H1 (cell line): Measurements from ENCODE around the gene FAM216A. TPM values are rescaled to one million over a fixed set of nuclear protein-coding genes. Genes with fewer than 3 reads are reported as not detected.

Experiments used
- CTCF ChIA-PET: fragments of 300-600 bp; sonication (Branson Sonifier 250); formaldehyde crosslinking; loops from one replicate; lab custom pipeline; 2021; ENCODE audit not compliant: partially characterized antibody; lab: Charles Lee
- POLR2A ChIA-PET: fragments of 300-600 bp; sonication (Branson Sonifier 250); formaldehyde crosslinking; loops from one replicate; lab custom pipeline; 2021; ENCODE audit warnings: inconsistent platforms; ENCODE audit not compliant: partially characterized antibody; lab: Charles Lee
- DNase-seq, 2 experiments: peaks; one replicate each; pipeline versions ENCODE4 v3.0.0 to v3.0.0-alpha.2; 2010 to 2022; ENCODE audit warnings: low spot score in 2 of 2, low read depth in 1 of 2, mixed read lengths in 1 of 2
- FAIRE-seq: peaks from 2 replicates; lab custom pipeline; 2011; peaks lifted over from hg19 to GRCh38; lab: Jason Lieb, UNC
- H2AFZ ChIP-seq: 2 replicates; pipeline ENCODE4 v1.8.1; 2012; ENCODE audit warnings: low read length, inconsistent platforms
- H2AK5ac ChIP-seq: 2 replicates; pipeline ENCODE4 v1.6.1; 2013; ENCODE audit warnings: low read depth, low read length
- H2BK120ac ChIP-seq: replicated peaks from 2 replicates; pipeline ENCODE3; 2013; ENCODE audit warnings: low read depth, low read length, inconsistent platforms
- H2BK12ac ChIP-seq: 2 replicates; pipeline ENCODE4 v1.6.1; 2013; ENCODE audit warnings: low read depth, low read length
- H2BK15ac ChIP-seq: 2 replicates; pipeline ENCODE4 v1.6.1; 2013; ENCODE audit warnings: low read length
- H2BK20ac ChIP-seq: 2 replicates; pipeline ENCODE4 v1.6.1; 2013; ENCODE audit warnings: low read length
- H2BK5ac ChIP-seq: 2 replicates; pipeline ENCODE4 v1.6.1; 2013; ENCODE audit warnings: low read depth, low read length
- H3K14ac ChIP-seq: 2 replicates; pipeline ENCODE4 v1.6.1; 2013; ENCODE audit warnings: inconsistent platforms; ENCODE audit not compliant: insufficient read length
- H3K18ac ChIP-seq: 2 replicates; pipeline ENCODE4 v1.6.1; 2013; ENCODE audit warnings: low read length; ENCODE audit errors: extremely low read depth
- H3K23ac ChIP-seq: 2 replicates; pipeline ENCODE4 v1.6.1; 2013; ENCODE audit warnings: inconsistent platforms; ENCODE audit not compliant: insufficient read length
- H3K23me2 ChIP-seq: 2 replicates; pipeline ENCODE4 v1.6.1; 2013; ENCODE audit warnings: low read depth, low read length
- H3K27ac ChIP-seq: 2 replicates; pipeline ENCODE4 v1.6.1; 2011; ENCODE audit warnings: low read depth, low read length, inconsistent platforms
- H3K27me3 ChIP-seq, 4 experiments: replicated peaks in 1 of 4; 1 replicate in 1 of 4; 2 replicates in 3 of 4; pipeline versions ENCODE4 v1.6.1 to v1.8.1; 2011 to 2013; ENCODE audit warnings: low read length in 3 of 4, mild to moderate bottlenecking in 3 of 4, inconsistent platforms in 2 of 4, mixed read lengths in 2 of 4, moderate library complexity in 1 of 4; ENCODE audit not compliant: control insufficient read depth in 3 of 4, insufficient read depth in 3 of 4; ENCODE audit errors: extremely low read depth in 1 of 4
- H3K36me3 ChIP-seq, 4 experiments: 2 replicates each; pipeline versions ENCODE4 v1.6.1 to v1.8.1; 2011 to 2013; ENCODE audit warnings: mild to moderate bottlenecking in 4 of 4, low read length in 3 of 4, moderate library complexity in 2 of 4, control low read depth in 1 of 4, inconsistent platforms in 1 of 4; ENCODE audit not compliant: insufficient read depth in 4 of 4, control insufficient read depth in 2 of 4
- H3K4ac ChIP-seq: replicated peaks from 2 replicates; pipeline ENCODE3; 2013; ENCODE audit warnings: low read length, low read depth, mixed read lengths, inconsistent platforms; ENCODE audit not compliant: insufficient read length
- H3K4me1 ChIP-seq, 4 experiments: replicated peaks in 1 of 4; 1 replicate in 1 of 4; 2 replicates in 3 of 4; pipeline versions ENCODE4 v1.6.1 to v1.8.1; 2011 to 2013; ENCODE audit warnings: low read length in 3 of 4, inconsistent platforms in 2 of 4, mixed read lengths in 1 of 4; ENCODE audit not compliant: insufficient read depth in 4 of 4, control insufficient read depth in 3 of 4
- H3K4me2 ChIP-seq, 2 experiments: 2 replicates each; pipeline versions ENCODE4 v1.6.1 to v1.8.1; 2011 to 2013; ENCODE audit warnings: low read depth in 2 of 2, low read length in 2 of 2, control low read depth in 1 of 2, inconsistent platforms in 1 of 2, mild to moderate bottlenecking in 1 of 2; ENCODE audit not compliant: insufficient read depth in 1 of 2
- H3K4me3 ChIP-seq, 4 experiments: fragments of 200-600, 300-600 bp in 1 of 4; sonication (generic), shearing (Covaris generic), sonication (Bioruptor Twin) in 1 of 4; 2 replicates each; pipeline versions ENCODE4 v1.5.1 to v1.8.1; 2011 to 2016; ENCODE audit warnings: low read length in 4 of 4, low read depth in 3 of 4, control low read depth in 2 of 4, inconsistent platforms in 2 of 4, mild to moderate bottlenecking in 2 of 4, mixed read lengths in 1 of 4, moderate library complexity in 1 of 4; ENCODE audit not compliant: insufficient read depth in 2 of 4; ENCODE audit errors: extremely low read depth in 1 of 4
- H3K56ac ChIP-seq: replicated peaks from 2 replicates; pipeline ENCODE3; 2013; ENCODE audit warnings: low read depth, mild to moderate bottlenecking, mixed read lengths, low read length, inconsistent platforms; ENCODE audit not compliant: insufficient read length
- H3K79me1 ChIP-seq: 2 replicates; pipeline ENCODE4 v1.6.1; 2013; ENCODE audit warnings: low read depth, low read length, control low read depth
- H3K79me2 ChIP-seq, 2 experiments: 2 replicates each; pipeline versions ENCODE4 v1.6.1 to v1.8.1; 2012 to 2013; ENCODE audit warnings: low read length in 2 of 2, mild to moderate bottlenecking in 2 of 2, inconsistent platforms in 1 of 2; ENCODE audit not compliant: insufficient read depth in 2 of 2, control insufficient read depth in 1 of 2
- H3K9ac ChIP-seq, 4 experiments: replicated peaks in 1 of 4; 1 replicate in 1 of 4; 2 replicates in 3 of 4; pipeline versions ENCODE4 v1.6.1 to v1.8.1; 2011 to 2013; ENCODE audit warnings: low read depth in 3 of 4, low read length in 3 of 4, control low read depth in 2 of 4, mild to moderate bottlenecking in 2 of 4, moderate library complexity in 2 of 4, inconsistent platforms in 1 of 4; ENCODE audit errors: extremely low read depth in 1 of 4
- H3K9me3 ChIP-seq, 2 experiments: 2 replicates each; pipeline versions ENCODE4 v1.6.1 to v1.8.1; 2012 to 2013; ENCODE audit warnings: mild to moderate bottlenecking in 2 of 2, moderate library complexity in 2 of 2, control low read depth in 1 of 2, inconsistent platforms in 1 of 2, low read depth in 1 of 2, low read length in 1 of 2, mixed read lengths in 1 of 2; ENCODE audit not compliant: insufficient read depth in 2 of 2
- H4K20me1 ChIP-seq, 2 experiments: replicated peaks in 1 of 2; 2 replicates each; pipeline versions ENCODE3 to v1.8.1; 2011 to 2013; ENCODE audit warnings: inconsistent platforms in 2 of 2, low read length in 2 of 2, mild to moderate bottlenecking in 1 of 2; ENCODE audit not compliant: insufficient read depth in 2 of 2, control insufficient read depth in 1 of 2
- H4K5ac ChIP-seq: 2 replicates; pipeline ENCODE4 v1.6.1; 2013; ENCODE audit warnings: low read length, low read depth, mixed read lengths, inconsistent platforms; ENCODE audit not compliant: insufficient read length
- H4K8ac ChIP-seq: 2 replicates; pipeline ENCODE4 v1.8.0; 2013; ENCODE audit warnings: mild to moderate bottlenecking, moderate library complexity, low read length, inconsistent platforms; ENCODE audit not compliant: insufficient read depth; ENCODE audit errors: extremely low read depth
- H4K91ac ChIP-seq: replicated peaks from 2 replicates; pipeline ENCODE3; 2013; ENCODE audit warnings: low read length, mixed read lengths, inconsistent platforms; ENCODE audit not compliant: insufficient read length
- HDAC6 ChIP-seq: IDR thresholded peaks from one replicate; pipeline ENCODE4 v1.7.1; 2012; ENCODE audit warnings: low read depth, mild to moderate bottlenecking, inconsistent platforms, low read length, moderate library complexity
- SIN3A ChIP-seq, 2 experiments: IDR thresholded peaks in 1 of 2; conservative IDR thresholded peaks in 1 of 2; 2 replicates each; pipeline ENCODE4 v1.6.1; 2011 to 2012; ENCODE audit warnings: low read length in 2 of 2, improper control_type of control experiment in 1 of 2, low read depth in 1 of 2, mild to moderate bottlenecking in 1 of 2
- SIRT6 ChIP-seq: IDR thresholded peaks from one replicate; pipeline ENCODE4 v1.7.1; 2012; ENCODE audit warnings: low read length, inconsistent platforms
- whole genome bisulfite sequencing, 2 experiments: shearing (Covaris generic) in 1 of 2; methylation state at CpG; one replicate each; pipeline versions ENCODE4 v1.1.6 to v1.1.7; 2013 to 2015; ENCODE audit warnings: low lambda C conversion rate in 2 of 2, mixed read lengths in 2 of 2, inconsistent platforms in 1 of 2, low coverage in 1 of 2, missing lambda C conversion rate in 1 of 2; ENCODE audit not compliant: insufficient replicate concordance in 2 of 2, insufficient coverage in 1 of 2, insufficient read length in 1 of 2; ENCODE audit errors: extremely low coverage in 1 of 2, missing lambda C conversion rate in 1 of 2; 5-methylcytosine and 5-hydroxymethylcytosine counted together
- polyA plus RNA-seq, 7 experiments: library from polyadenylated mRNA; depleted of rRNA in 3 of 7; stranded (reverse) in 5 of 7; unstranded in 2 of 7; fragments of >200 nt in 5 of 7; fragments of 200-250 nt in 2 of 7; gene quantifications; 1 replicate in 5 of 7; 2 replicates in 1 of 7; 4 replicates in 1 of 7; pipeline versions ENCODE4 v1.2.1 to v1.2.3, GENCODE V29; 2011 to 2013; ENCODE audit warnings: missing spikeins in 2 of 7, mixed read lengths in 2 of 7
- total RNA-seq: library from RNA; stranded (reverse); fragmentation: NEBNext Ultra II Directional; extraction: Animal tissue kit (Norgen Biotek cat#: 25700); gene quantifications from 2 replicates; pipeline ENCODE4 v1.2.1, GENCODE V29; 2021

Gene FAM216A
- total and polyA plus RNA-seq, 2 of the 8 experiments (the other 6 are each of a cell fraction or from before 2014, with no cell fraction given): 19.8 to 24.6 TPM

GRCh38 chr12:110426406-110426805 is 42.2 kb upstream of the FAM216A start:
- Histone ChIP-seq H2AK5ac (no peak overlapping the region), H4K20me1 (no peaks in the 10 kb centered on the region), H3K79me2 (no peaks in the 10 kb centered on the region), H2BK20ac (no peak overlapping the region), H3K4me1 (peaks cover 3 to 5% (median 3%) of the 10 kb centered on the region in 4 experiments; a peak in 4 of 7 replicates), H2BK12ac (no peak overlapping the region), H3K27ac (no peak overlapping the region), H3K36me3 (no peaks in the 10 kb centered on the region), H2BK15ac (no peak overlapping the region), H4K5ac (no peak overlapping the region), H3K23ac (no peak overlapping the region), H3K18ac (no peak overlapping the region), H4K8ac (no peak overlapping the region), H3K56ac (no peak overlapping the region), H3K14ac (no peak overlapping the region), H2BK5ac (no peak overlapping the region), H3K27me3 (no peaks in the 10 kb centered on the region), H3K79me1 (no peaks in the 10 kb centered on the region), H2AFZ (no peak overlapping the region), H2BK120ac (no peak overlapping the region), H3K9ac (no peak overlapping the region), H4K91ac (no peak overlapping the region), H3K23me2 (no peaks in the 10 kb centered on the region), H3K4ac (no peak overlapping the region), H3K9me3 (no peaks in the 10 kb centered on the region), H3K4me3 (no peak overlapping the region), H3K4me2 (no peak overlapping the region)
- CTCF ChIA-PET: no interaction called here
- TF ChIP-seq HDAC6 (no peak), SIRT6 (no peak), SIN3A (conservative IDR thresholded peaks at IDR 0.05 in 1 of 2, IDR thresholded peaks at IDR 0.05 in 1 of 2; ENCODE audit: low read depth in 1 of 2, low read length in 2 of 2) (no peak)
- WGBS, 2 experiments: 92% methylated on average over 3 of the region's 3 CpGs; no CpG with 5 or more reads in 1 of the 2 experiments
- no peak for FAIRE-seq
- DNase-seq: no peak
- POLR2A ChIA-PET: interaction anchor here (0.6 to 2.7 kb wide), 2 partner anchors 42 to 362 kb away, joined by 3 to 10 read pairs; partner anchors contain the start of genes FAM216A and GPN3
